Limb (tissue), 2 donors: ENCODE results near the gene CTU1.

Source experiments
- DNase-seq, 2 donors: peaks; one replicate each; pipeline ENCODE4 v3.0.0-alpha.2; 2016; ENCODE audit errors: extremely low spot score in 2 of 2

The CTU1 gene

DNA sequence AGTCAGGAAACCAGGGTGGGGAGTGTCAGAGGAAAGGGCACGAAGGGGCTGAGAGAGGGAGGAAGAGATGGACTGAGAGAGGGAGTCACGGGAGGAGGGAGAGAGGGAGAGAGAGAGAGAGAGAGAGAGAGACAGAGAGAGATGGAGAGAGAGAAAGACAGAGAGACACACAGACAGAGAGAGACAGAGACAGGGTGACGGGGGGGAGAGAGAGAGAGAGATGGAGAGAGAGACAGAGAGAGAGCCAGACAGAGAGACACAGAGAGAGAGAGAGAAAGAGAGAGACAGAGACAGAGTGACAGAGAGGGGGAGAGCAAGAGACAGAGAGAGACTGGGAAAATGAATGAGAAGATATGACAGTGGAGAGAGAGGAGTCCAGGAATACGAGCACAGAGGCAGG, 25.0 kb downstream of the CTU1 start:
- DNase-seq, result no peak

DNA sequence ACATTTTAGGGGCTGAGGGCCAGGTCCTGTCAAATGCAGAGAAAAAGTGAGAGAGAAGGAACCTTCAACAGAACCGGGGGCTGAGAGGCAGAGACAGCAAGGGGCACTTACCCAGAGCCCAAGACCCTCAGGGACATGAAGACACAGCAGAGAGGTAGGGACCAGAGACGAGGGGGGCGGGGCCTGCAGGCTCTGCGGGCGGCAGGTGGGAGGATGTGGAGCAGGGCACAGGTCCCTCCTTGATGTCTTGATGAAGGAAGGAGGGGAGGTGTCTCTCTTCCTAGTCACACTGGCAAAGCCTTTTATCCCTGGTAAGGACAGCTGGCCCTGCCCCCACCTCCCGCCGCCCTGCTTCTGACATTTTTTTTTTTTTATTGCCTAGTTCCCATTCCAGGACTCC, 25.6 kb downstream of the CTU1 start, which contains the start of gene KLK14:
Gene KLK14, minus strand, starts transcription at position 277 of the 400 bp plus-strand sequence. Its CDS starts 273 bp downstream, at position 4.
- DNase-seq, result no peak

DNA sequence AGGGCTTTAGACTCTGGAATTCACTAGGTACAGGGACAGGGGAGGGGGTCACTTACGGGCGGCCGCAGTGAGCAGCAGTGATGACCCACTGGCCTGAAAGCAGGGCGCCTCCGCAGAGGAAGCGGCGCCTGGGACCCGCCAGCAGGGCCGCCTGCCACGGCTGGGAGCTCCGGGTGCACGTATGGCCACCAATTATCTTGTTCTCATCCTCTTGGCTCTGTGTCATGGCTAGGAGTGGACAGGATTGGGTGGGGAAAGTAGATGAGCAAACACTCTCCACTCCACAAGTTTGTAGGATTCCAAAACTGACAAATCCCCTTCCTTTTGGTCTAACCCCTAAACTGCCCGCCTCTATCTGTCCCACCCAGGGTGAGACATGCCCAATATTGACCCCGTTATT, 26.7 kb downstream of the CTU1 start:
- no peak for DNase-seq

DNA sequence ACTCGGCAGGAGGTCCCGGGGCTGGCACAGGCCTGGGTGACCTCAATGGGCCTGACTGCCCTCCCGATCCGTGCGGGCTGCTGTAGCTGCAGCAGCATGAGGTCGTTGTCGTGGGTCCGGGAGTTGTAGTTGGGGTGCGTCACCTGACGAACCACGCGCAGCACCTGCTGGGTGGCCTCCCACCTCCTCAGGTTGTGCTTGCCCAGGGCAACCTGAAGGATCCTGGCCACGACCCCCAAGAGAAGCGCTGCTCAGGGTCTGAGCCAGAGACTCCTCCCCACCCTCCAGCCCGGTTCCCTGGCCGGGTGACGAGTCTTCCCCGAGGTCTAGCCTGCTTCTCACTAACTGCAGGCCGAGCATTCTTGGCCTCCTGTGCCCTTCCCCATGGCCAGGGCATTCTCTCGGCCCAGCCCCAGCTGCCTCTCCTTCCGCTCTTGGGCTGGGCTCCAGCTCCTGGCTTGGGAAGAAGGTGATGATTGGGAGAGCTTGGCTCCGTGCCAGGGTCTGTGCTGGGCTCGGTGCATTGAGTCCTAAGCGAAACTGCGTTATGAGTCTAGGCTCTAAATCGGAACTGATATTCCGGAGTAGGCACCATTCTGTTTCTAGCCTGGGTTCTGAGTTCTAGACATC, 28.6 kb downstream of the CTU1 start:
- DNase-seq, result no peak

DNA sequence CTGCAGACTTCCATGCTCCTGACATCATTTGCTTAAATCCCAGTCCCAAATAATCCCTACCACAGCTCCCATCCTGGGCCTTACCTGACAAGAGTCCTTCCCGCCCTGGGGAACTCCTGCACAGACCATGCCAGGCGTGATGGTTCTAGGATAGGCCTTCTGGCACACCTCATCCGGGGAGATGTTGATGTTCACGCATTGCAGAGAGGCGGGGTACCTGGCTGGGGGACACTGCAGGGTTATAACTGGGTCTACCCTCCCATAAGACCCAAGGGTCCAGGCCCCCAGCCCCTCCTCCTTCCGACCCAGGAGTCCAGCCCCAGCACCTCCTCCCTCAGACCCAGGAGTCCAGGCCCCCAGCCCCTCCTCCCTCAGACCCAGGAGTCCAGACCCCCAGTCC, 29.5 kb downstream of the CTU1 start:
- no peak for DNase-seq

DNA sequence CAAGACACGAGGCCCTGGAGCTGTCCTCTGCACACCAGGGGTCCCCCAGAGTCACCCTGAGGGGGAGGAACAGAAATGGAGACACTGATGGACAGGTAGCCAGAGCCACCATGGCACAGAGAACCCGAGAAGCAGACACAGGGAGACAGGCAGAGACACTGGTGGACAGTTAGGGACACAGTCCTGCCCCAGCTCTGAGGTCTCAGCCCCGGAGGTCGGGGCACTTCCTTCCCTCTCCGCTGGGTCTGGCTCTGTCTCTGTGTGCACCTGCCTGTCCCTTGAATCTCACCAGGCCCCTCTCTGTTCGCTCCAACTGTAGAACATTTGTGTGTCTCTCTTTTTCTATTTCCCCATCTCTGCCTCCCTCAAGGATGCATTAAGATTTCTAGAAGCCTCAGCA, 30.1 kb downstream of the CTU1 start:
- DNase-seq, result no peak

DNA sequence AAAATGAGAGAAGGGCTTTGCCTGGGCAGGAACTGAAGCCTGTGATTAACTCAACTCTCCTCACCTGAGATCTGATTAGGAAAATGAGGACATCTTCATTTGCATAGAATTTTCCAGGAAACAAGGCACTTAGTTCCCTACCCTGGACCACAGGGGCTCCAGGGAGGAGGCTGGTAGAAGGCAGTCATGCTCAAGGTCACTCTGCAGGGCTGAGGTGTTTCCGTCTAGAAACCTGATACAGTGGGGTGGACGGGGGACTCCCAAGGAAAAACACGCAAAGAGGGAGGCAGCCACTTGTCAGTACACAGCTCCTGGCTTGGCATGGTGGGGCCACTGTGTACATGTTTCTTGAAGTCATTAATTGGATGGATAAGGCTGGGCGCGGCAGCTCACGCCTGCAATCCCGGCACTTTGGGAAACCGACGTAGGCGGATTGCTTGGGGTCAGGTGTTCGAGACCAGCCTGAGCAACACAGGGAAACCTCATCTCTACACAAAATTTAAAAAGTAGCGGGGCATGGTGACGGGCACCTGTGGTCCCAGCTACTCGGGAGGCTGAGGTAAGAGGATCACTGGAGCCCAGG, 31.5 kb downstream of the CTU1 start:
- no peak for DNase-seq

DNA sequence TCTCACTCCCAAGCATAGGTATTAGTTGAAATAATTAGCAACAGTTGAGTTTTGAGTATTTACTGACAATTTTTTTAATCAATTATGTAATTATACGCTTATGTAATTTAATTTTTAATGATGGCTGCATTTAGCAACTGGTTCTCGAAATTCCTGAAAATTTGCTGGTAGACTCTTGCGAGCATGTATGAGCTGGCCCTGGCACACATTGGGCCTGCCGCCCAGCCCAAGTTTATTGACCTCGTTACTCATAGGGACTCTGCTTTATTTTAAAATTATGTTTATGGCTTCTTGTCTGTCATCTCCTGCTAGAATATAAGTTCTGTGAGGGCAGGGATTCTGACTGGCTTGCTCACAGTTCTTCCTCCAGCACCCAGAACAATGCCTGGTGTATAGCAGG, 32.2 kb downstream of the CTU1 start:
- DNase-seq, result no peak

DNA sequence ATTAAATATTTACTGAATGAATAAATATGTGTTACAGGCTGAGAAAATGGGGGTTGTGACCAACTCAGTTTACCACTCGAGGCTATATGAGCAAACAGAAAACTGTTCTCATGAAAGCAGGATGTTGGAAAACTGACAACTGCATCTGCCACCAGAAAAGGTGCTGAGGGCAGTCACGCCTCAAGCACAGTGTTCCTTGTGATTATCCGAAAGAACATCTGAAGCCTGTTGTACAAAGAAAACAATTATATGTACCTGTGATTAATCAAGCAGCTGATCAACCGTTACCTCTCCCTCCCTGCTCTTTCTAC, 37.2 kb downstream of the CTU1 start:
- no peak for DNase-seq

DNA sequence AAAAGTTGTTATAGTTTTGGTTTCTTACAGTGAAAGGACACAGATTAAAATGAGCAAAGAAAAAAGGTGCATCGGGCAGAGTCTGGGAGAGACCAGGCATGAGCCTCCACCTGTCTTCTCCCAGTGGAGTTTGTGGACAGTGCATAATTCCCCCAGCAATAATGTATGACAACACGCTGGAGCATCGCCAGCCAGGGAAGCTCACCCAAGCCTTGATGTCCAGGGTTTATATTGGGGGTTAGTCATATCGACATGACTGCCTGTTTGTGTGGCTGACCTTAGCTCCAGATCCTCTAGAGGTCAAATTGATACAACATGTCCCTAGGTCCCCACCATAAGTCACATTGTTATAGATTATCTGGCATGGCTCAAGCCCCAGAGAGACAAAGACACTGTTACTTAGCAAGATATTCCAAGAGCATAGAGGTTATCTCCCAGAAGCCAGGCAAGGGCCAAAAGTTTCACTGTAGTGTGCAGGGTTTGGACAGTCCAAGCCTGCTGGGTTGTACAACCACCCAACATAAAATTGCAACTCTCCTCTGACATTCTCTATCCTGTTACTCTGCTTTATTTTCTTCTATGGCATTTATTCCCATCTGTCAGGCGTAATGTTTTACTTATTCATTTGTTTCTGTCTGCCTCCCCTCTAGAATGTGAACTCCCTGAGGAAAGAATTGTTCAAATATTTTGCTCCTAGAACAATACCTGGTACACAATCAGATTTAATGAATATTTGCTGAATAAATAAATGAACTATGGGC, 37.7 kb downstream of the CTU1 start:
- DNase-seq, result no peak

DNA sequence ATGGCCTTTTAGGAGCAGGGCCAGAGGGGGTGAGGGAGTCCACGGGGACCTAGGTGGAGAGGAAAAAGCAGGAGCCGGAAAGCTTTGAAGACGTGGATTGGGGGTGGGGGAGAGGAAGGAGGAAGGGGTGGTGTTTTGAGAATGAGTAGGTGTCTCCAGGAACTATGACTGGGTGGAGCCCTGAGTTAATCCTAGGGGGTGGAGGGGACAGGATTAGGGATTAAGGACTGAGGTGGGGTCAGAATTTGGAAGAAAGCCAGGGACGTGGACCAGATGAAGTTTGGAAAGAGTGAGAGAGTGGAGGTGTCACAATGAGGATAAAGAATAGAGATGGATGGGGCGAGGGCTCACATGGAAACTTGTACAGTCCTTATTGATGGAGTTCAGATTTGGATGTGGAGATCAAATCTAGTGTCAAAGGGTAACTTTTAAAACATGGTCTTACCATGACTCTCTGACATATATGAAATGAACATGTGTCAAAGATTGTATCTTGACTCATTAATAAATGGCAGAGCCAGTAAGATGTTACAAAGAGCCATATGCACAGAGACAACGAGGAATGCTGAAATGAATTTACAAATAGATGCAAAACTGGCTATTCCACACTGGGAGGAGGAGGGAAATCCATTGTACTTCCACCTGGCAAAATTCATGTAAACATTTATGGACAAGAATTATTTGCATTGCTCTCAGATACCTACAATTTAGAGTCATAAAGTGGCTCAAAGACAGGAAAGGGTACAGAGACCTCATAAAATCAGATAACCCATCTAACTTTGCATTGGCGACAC, 41.6 kb downstream of the CTU1 start:
- no peak for DNase-seq

DNA sequence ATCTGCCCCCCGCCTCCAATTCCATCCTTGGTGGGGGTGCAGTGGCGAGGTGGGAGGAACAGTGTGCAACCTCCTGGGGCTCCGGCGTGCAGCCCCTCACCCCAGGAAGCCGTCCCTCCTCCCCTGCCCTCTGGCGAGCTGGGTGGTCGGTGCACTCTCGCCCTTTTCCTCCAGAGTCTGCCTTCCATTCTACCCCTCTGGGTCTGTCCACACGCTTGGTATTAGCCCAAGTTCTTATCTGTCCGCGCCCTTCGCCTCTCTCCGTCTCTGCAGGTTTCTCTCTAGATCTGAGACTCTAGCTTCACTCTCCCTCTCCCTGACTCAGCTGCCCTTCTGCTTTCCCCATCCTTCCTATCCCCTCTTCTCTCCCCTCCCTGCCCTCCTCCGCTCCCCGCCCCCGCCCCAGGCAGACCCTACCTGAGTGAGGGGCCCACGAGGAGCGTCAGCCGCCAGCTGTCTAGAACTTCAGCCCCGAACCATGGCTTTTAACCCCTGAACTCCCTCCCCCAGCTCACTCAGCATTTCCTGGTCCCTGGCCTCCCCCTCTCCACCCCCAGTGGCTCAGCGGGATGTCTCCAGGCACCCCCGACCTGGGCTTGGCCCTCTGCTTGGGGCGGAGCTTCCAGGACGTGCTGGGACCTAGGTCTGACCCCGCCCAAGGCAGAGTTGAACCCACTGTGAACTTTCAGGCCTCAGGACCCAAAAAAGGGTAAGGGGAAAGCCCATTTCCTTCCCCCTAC, 42.8 kb downstream of the CTU1 start:
- no peak for DNase-seq

DNA sequence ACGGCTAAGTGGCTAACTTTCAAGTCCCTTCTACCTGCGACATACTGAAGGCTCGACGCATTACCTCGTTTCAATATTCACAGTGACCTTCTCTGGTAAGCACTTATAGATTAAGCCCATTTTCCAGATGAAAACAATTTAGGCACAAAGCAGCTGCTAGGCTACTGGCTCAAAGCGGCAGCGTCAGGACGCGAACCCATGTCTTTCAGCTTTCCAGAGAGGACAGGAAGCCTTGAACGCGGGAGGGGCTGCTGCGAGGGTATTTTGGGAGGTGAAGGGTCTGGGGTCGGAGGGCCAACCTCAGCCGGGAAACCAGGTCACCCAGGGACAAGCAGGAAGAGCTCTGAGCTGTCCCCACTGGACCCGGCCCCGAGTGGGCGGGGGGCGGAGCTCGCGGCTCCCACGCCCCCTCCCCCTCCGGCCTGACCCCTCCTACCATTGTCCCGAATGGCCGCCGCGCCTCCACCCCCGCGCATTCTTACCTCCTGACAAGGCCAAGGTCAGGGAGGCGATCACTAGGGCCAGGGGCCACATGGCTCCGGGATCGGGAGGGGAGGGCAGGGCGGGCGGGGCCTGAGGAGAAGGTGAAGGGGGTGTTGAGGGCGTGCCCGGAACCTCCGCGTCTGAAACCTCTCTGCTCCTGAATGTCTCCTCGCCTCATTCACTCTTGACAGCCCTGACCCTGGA, 43.5 kb downstream of the CTU1 start, which contains the start of gene KLK13:
Gene KLK13, minus strand, starts transcription at position 559 of the 687 bp plus-strand sequence. Its CDS starts 25 bp downstream, at position 534.
- no peak for DNase-seq

DNA sequence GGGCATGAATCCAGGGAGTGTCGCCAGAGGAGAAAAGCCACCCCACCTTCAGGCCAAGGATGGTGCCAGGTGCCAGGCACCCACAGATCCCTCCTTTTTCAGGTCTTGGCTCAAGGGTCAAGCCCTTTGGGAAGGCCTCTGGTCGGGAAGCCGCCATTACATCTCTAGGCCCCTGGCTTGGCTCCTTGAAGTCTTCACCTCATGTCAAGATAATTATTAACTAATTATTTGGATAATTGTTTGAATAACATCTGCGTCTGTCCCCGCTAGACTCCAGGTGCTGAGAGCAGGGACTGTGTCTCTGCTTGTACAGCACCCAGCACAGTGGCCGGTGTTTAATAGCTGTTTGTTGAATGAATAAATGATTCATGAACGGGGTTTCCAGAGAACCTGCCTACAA, 44.5 kb downstream of the CTU1 start:
- DNase-seq, result no peak

DNA sequence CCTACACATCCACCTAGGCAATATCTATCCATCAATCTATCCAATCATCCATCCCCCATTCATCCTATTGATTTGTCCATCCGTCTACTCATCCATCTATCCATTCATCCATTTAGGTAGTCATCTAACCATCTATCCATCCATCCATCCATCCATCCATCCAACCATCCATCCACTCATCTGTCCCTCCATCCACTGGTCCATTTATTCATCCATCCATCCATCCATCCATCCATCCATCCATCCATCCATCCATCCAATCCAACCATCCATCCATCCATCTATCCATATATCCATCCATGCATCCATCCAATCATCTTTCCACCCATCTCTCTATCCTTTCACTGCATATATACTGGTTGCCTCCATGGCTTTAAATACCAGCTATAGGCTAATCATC, 47.2 kb downstream of the CTU1 start:
- DNase-seq, result no peak

DNA sequence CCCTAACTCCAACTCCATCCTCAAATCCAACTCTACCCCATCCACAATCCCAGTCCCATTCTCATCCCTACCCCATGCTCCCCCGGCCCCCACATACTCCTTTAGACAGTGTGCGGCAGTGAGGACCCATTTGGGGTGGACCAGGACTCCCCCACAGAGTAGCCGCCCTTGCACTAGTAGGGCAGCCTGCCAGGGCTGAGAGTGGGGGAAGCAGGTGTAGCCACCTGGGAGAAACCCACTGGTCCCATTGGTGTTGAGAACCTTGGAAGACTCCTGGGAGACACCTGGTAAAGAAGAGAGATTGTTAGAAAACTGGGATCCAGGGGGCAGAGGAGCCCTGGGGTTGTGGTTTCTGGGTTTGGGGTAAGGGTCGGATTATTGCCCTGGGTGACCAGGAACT, 47.9 kb downstream of the CTU1 start:
- DNase-seq, result no peak

DNA sequence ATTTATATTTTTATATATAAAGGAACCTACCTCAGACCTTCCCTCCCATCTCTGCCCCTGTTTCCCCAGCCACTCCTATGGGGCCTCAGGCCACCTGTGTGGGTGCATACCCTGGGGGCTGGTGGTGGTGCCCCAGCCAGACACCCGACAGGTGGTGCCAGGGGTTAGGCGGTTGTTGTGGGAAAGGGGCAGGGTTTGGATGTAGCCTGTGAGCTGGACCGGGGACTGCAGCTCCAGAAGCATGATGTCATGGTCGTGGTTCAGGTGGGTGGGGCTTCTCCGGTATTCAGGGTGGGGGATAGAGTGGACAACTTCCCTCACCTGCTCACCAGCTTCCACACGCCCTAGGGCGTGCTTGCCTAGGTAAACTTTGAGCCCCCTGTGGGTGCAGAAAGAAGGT, 48.5 kb downstream of the CTU1 start:
- DNase-seq, result no peak

DNA sequence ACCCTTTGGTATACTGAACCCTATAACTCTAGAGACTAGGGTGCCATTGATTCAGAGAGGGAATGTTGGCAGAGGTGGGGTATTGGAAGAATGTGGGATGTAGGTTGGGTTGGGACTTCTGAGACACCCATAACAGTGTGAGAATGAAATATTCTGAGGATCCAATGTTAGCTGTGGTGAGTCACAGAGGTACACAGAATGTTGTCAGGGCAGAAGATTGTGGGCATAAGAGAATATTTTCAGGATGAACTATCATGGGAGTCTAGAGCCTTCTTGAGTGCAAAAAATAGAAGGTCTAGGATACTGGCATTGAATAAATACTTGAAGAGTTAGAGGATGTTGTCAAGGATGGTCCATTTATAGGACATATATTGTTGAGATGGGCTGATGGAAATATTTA, 52.3 kb downstream of the CTU1 start:
- DNase-seq, result no peak
